ELR (cell line): ENCODE measurements around the gene PTGES2.
A peak's percentile ranks its signal among the peaks of the same experiment; 100 is the strongest.
"Not testable (repeated sequence)": the region's sequence is repeated elsewhere in the genome, so short reads cannot be mapped to it uniquely, and the experiment has no call there.

ENCODE experiments used
- DNase-seq: peaks from one replicate; pipeline ENCODE4 v3.0.0-alpha.2; 2015; ENCODE audit warnings: low read depth

Gene PTGES2

DNA sequence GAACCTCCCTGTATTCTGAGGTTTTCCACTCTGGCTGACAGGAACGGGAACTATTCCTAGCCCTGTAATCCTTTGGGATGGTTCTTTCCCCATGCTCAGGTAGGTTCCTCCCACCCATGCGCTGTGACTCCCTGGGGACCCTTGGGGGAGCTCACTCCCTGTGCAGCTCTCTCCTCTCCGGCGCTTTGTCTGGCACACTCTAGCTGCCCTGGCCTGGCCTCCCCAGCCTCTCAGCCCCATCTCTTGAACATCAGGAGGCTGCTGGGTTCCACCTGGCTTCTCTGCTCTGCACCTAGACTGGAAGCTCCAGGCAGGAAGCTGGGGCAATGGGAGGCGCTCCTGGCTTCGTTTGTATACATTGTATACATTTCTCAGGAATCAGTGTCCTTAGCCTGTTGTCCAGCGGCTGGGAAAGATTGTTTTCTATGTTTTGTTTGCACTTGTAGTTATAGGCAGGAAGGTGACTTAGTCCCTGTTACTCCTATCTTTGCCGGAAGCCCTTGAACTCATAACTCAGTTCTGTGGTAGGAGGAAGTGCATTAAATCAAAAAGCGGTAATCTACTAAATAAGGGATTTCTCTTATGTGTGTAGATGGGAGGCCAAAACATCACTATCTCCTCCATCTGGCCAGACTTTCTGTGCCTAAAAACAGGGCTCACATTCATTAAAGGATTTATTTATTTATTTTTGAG lies 39.1 kb downstream of the PTGES2 start:
- DNase-seq = no peak

DNA sequence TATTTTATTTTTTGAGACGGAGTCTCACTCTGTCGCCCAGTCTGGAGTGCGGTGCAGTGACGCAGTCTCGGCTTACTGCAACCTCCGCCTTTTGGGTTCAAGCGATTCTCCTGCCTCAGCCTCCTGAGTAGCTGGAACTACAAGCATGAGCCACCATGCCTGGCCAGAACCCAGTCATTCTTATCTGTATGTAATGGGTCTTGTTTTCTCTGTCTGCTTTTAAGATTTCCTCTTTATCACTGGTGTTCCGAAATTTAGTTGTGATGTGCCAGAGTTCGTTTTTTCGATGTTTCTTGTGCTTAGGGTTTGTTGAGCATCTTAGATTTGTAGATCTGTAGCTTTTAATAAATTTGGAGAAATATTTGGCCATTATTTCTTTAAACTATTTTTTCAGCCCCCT lies 40.3 kb downstream of the PTGES2 start:
- no peak for DNase-seq

DNA sequence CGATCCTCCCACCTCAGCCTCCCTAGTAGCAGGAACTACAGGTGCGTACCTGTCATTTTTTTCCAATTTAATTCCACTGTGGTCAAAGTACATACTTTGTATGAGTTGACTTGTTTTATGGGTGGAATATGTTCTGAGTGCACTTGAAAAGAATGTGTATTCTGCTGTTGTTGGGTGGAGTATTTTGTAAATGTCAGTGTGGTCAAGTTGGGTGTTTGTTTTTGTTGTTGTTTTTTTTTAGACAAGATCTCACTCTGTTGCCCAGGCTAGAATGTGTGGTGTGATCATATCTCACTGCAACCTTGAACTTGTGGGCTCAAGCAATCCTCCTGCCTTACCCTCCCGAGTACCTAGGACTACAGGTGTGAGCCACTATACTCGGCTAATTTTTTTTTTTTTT lies 41.6 kb downstream of the PTGES2 start:
- DNase-seq = no peak

DNA sequence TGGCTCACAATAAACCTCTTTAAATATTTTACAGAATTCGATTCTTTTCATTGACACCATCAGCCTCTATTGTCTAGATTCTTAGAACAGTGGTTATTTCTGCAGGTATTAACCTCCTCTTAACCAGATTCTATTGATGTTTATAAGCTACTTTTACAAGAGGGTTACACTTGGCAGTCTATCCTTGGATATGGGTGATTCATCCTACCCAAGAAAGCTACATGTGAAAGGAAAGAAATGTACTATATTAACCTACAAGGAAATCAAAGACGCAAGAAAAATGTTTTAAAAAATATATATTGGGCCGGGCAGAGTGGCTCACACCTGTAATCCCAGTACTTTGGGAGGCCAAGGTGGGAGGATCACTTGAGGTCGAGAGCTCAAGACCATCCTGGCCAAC lies 42.8 kb downstream of the PTGES2 start:
- DNase-seq = no peak

DNA sequence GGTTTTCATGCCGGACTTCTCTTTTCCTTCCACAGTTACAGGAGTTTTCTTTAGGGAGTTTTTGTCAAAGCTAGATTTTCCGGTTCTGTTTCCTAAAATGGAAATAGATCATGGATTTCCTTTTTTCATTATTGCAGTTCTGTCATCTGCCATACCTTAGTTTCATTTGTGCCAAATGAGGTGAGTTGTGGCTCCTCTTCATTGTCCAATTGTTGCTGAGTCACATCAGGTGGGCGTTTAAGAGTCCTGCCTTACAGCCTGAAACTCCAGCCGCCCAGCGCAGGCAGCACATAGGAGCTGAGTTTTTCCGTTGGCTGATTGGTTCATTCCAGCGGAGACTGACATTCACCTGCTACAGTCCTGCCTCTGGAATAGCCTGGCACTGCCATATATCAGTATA lies 45.4 kb downstream of the PTGES2 start:
- no peak for DNase-seq

DNA sequence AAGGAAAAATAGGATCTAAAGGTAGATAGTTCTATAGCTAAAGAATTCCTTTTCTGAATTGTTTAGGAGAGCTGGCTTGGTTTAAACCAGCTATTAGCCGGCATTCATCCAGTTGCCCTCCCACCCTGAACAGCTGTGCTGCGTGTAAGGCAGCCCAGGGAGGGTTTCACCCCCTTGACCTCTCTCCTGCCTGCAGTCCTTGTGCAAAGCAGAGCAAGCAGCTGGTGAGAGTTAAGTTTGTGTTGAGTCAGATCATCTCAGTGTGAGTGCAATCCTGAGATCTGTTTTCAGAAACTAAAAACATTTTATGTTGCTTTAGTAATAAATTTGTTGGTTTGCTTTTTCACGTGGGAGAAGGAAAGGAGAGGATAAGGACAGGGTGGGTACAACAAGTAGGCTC lies 46.5 kb downstream of the PTGES2 start:
- DNase-seq = peak; percentile 39

- DNase-seq = no peak
Observed at GRCh38 chr9:128080206-128080605, 47.3 kb downstream of the PTGES2 start.

- peak; percentile 63 for DNase-seq
Observed at GRCh38 chr9:128078504-128079434, 48.8 kb downstream of the PTGES2 start.

GRCh38 chr9:128077847-128078503 lies 49.6 kb downstream of the PTGES2 start:
- no peak for DNase-seq

GRCh38 chr9:128073253-128073886 lies 54.2 kb downstream of the PTGES2 start:
- no peak for DNase-seq

GRCh38 chr9:128072144-128073021 lies 55.1 kb downstream of the PTGES2 start:
- DNase-seq = peak; percentile 35

DNA sequence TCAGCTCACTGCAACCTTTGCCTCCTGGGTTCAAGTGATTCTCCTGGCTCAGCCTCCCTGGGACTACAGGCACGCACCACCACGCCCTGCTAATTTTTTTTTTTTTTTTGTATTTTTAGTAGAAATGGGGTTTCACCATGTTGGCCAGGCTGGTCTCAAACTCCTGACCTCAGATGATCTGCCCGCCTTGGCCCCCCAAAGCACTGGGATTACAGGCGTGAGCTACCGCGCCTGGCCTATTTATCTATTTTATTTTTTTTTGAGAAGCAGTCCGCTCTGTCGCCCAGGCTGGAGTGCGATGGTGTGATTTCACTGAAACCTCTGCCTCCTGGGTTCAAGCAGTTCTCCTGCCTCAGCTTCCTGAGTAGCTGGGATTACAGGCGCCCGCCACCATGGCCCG lies 56.1 kb downstream of the PTGES2 start:
- DNase-seq = not testable (repeated sequence)

DNA sequence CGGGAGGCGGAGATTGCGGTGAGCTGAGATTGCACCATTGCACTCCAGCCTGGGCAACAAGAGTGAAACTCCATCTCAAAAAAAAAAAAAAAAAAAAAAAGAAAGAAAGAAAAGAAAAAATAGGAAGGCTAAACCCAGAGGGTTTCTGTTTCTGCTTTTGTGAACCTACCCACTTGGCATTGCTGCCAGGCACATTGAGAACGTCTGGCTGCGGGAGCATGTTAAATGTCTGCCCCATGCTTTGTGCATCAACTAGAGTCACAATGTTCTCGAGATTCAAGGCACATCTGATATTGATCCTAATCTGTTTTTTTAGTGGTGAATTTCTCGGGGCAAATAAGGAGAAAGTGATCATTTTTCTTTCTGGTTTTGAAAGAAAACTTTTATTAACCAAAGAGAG lies 56.7 kb downstream of the PTGES2 start:
- no peak for DNase-seq
